ENCODE measurements around the gene TPM4. TPM values are rescaled to one million over a fixed set of nuclear protein-coding genes. Genes with fewer than 3 reads are reported as not detected.

Gene TPM4
- total RNA-seq, 1 experiment from 2014 or later: 307 TPM

DNA sequence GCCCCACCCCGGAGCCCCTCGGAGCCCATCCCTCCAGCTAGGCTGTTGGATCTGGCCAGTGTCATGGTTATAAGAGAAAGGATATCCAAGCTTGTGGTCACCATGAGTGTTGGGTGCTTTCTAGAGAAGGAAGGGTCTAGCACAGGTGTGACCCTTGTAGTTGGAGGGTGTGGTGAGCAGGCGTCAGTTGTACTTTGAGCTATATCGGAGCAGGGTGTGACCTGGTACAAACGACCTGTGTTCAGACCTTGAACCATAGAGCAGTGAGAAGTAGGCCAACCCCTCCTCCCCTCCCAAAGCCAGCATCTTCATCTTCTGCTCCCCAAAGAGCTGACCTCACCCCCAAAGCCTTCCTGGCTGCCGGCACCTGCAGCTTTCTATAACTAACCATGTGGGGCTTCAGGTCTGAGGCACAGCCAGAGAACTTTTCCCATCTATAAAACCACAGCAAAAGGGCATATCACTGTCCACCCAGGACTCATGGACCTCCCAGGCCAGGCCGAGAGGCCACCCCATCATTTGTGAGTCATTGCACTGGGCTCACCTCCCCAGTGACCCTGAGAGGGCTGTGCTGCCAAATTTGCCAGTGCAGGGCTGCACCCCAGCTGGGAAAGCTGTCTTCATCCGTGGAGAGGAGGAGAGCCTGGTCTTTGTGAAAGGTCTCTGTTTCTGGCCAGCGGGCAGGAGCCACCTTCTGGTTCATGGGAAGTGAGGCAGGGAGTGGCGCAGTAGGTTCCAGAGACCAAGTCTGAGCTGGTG, 49.6 kb downstream of the TPM4 start:
- H3F3A ChIP-seq (ENCODE audit: insufficient read depth, low read depth): no peaks in the 10 kb centered on the region
- CTCF ChIA-PET: no interaction called here
- peaks cover 4% of the 10 kb centered on the region; the same call in 1 of the 2 replicates for H4K20me1 ChIP-seq (ENCODE audit: insufficient read depth)
- H3K36me3 ChIP-seq (ENCODE audit: low read depth): peaks cover 33% of the 10 kb centered on the region
- no peak overlapping the region for H3K27ac ChIP-seq
- DNase-seq: no peak
- no peaks in the 10 kb centered on the region for H3K27me3 ChIP-seq (ENCODE audit: insufficient read depth, low read depth)
- intact Hi-C loops (cut with micrococcal nuclease; ENCODE audit: unreplicated experiment): no loop called here
- no TSS peak for BruUV-seq (replicated peaks)
- TF ChIP-seq CTCF (conservative IDR thresholded peaks at IDR 0.05): no peak
- no peak for TF ChIP-seq EZH2 (IDR thresholded peaks at IDR 0.05; ENCODE audit: low read depth)
- H3K4me3 ChIP-seq: no peak overlapping the region
- no peak overlapping the region for H3K4me2 ChIP-seq
- H3K4me1 ChIP-seq (replicated peaks; ENCODE audit: insufficient read depth): no peaks in the 10 kb centered on the region
- H2AFZ ChIP-seq: no peak overlapping the region
- no peaks in the 10 kb centered on the region for H3K79me2 ChIP-seq (ENCODE audit: low read depth)
- H3K9me3 ChIP-seq (ENCODE audit: insufficient read depth, low read depth): no peaks in the 10 kb centered on the region
- POLR2A ChIA-PET (ENCODE audit: unreplicated experiment): no interaction called here
- no peaks in the 10 kb centered on the region for H3K9me2 ChIP-seq (ENCODE audit: insufficient read depth)

- H3K4me1 ChIP-seq (replicated peaks; ENCODE audit: insufficient read depth): no peaks in the 10 kb centered on the region
- H3K9me3 ChIP-seq (ENCODE audit: insufficient read depth, low read depth): no peaks in the 10 kb centered on the region
- intact Hi-C loops (cut with micrococcal nuclease; ENCODE audit: unreplicated experiment): no loop called here
- H3K36me3 ChIP-seq (ENCODE audit: low read depth): peaks cover 33% of the 10 kb centered on the region
- H3F3A ChIP-seq (ENCODE audit: insufficient read depth, low read depth): no peaks in the 10 kb centered on the region
- H3K4me3 ChIP-seq: no peak overlapping the region
- H3K27me3 ChIP-seq (ENCODE audit: insufficient read depth, low read depth): no peaks in the 10 kb centered on the region
- H4K20me1 ChIP-seq (ENCODE audit: insufficient read depth): peaks cover 4% of the 10 kb centered on the region; the same call in 1 of the 2 replicates
- no peak for DNase-seq
- H3K27ac ChIP-seq: no peak overlapping the region
- no peak overlapping the region for H3K4me2 ChIP-seq
- H3K79me2 ChIP-seq (ENCODE audit: low read depth): no peaks in the 10 kb centered on the region
- no peak for TF ChIP-seq CTCF (conservative IDR thresholded peaks at IDR 0.05)
- TF ChIP-seq EZH2 (IDR thresholded peaks at IDR 0.05; ENCODE audit: low read depth): no peak
- POLR2A ChIA-PET (ENCODE audit: unreplicated experiment): no interaction called here
- BruUV-seq (replicated peaks): no TSS peak
- H2AFZ ChIP-seq: no peak overlapping the region
- no peaks in the 10 kb centered on the region for H3K9me2 ChIP-seq (ENCODE audit: insufficient read depth)
- CTCF ChIA-PET: no interaction called here
Measured at GRCh38 chr19:16127080-16127479, 50.8 kb downstream of the TPM4 start.

GRCh38 chr19:16127776-16128371, 51.6 kb downstream of the TPM4 start:
- H3K4me3 ChIP-seq: no peak overlapping the region
- no peaks in the 10 kb centered on the region for H3K27me3 ChIP-seq (ENCODE audit: insufficient read depth, low read depth)
- H3F3A ChIP-seq (ENCODE audit: insufficient read depth, low read depth): peaks cover under 1% of the 10 kb centered on the region; the same call in 1 of the 2 replicates
- no peak overlapping the region for H3K4me2 ChIP-seq
- no peak overlapping the region for H2AFZ ChIP-seq
- POLR2A ChIA-PET (ENCODE audit: unreplicated experiment): no interaction called here
- no peak for DNase-seq
- H4K20me1 ChIP-seq (ENCODE audit: insufficient read depth): peaks cover 4% of the 10 kb centered on the region; the same call in 1 of the 2 replicates
- H3K36me3 ChIP-seq (ENCODE audit: low read depth): peaks cover 39% of the 10 kb centered on the region
- no peak overlapping the region for H3K27ac ChIP-seq
- BruUV-seq (replicated peaks): no TSS peak
- no peaks in the 10 kb centered on the region for H3K79me2 ChIP-seq (ENCODE audit: low read depth)
- intact Hi-C loops (cut with micrococcal nuclease; ENCODE audit: unreplicated experiment): no loop called here
- CTCF ChIA-PET: no interaction called here
- no peaks in the 10 kb centered on the region for H3K4me1 ChIP-seq (replicated peaks; ENCODE audit: insufficient read depth)
- no peak for TF ChIP-seq CTCF (conservative IDR thresholded peaks at IDR 0.05)
- no peak for TF ChIP-seq EZH2 (IDR thresholded peaks at IDR 0.05; ENCODE audit: low read depth)
- H3K9me3 ChIP-seq (ENCODE audit: insufficient read depth, low read depth): no peaks in the 10 kb centered on the region
- H3K9me2 ChIP-seq (ENCODE audit: insufficient read depth): no peaks in the 10 kb centered on the region

All from PC-9 (cell line).